Bronchial epithelial cell (primary cell): Measurements from ENCODE around the gene CDK5RAP3. TPM values are rescaled to one million over a fixed set of nuclear protein-coding genes. Genes with fewer than 3 reads are reported as not detected.
A peak's percentile ranks its signal among the peaks of the same experiment; 100 is the strongest.

Experiments used
- DNase-seq: peaks from one replicate; pipeline ENCODE4 v3.0.0-alpha.2; 2010; ENCODE audit warnings: low read depth
- FAIRE-seq: peaks from 2 replicates; lab custom pipeline; 2011; peaks lifted over from hg19 to GRCh38; lab: Jason Lieb, UNC
- H3K27me3 ChIP-seq: 2 replicates; pipeline ENCODE4 v1.5.1; 2011; ENCODE audit warnings: low read length; ENCODE audit not compliant: control insufficient read depth, insufficient read depth
- H3K36me3 ChIP-seq: 2 replicates; pipeline ENCODE4 v1.5.1; 2011; ENCODE audit warnings: low read length; ENCODE audit not compliant: control insufficient read depth, insufficient read depth
- H3K4me3 ChIP-seq: 2 replicates; pipeline ENCODE4 v1.5.1; 2011; ENCODE audit warnings: mild to moderate bottlenecking, low read depth, low read length, control low read depth
- CTCF ChIP-seq: IDR thresholded peaks from 2 replicates; pipeline ENCODE4 v1.5.1; 2011; ENCODE audit warnings: mild to moderate bottlenecking, moderate library complexity, low read length, control low read depth, inconsistent platforms; ENCODE audit not compliant: insufficient read depth, severe bottlenecking
- total RNA-seq: library from RNA; depleted of rRNA; stranded (reverse); fragments of >200 nt; gene quantifications from 2 replicates; pipeline ENCODE4 v1.2.1, GENCODE V29; 2014

Gene CDK5RAP3
- total RNA-seq, 1 donor from 2014 or later, result 89.8 TPM

DNA sequence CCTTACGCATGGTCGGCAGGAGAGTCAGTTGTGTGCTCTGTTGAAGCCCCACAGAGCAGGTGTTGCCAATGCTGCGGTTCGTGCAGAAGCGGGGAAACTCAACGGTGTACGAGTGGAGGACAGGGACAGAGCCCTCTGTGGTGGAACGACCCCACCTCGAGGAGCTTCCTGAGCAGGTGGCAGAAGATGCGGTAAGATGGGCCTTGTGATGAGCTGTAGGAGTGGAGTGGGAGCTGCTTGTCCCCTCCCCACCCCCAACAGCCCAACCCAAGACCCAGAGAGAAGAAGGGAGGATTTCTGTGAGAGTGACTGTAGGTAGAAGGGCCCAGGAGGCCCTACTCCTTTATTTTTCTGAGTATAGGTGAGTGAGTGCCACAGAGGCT, 4.9 kb downstream of the CDK5RAP3 start:
- Histone ChIP-seq H3K4me3 (no peak overlapping the region), H3K36me3 (peaks cover 25% of the 10 kb centered on the region), H3K27me3 (no peaks in the 10 kb centered on the region)
- TF ChIP-seq CTCF, result no peak
- FAIRE-seq, result no peak
- DNase-seq, result no peak

GRCh38 chr17:47978324-47978723, 7.4 kb downstream of the CDK5RAP3 start:
- no peak overlapping the region for H3K4me3 ChIP-seq
- DNase-seq, result peak; percentile 28
- FAIRE-seq, result no peak
- TF ChIP-seq CTCF, result peak; percentile 78
- H3K36me3 ChIP-seq, result peaks cover 25% of the 10 kb centered on the region
- no peaks in the 10 kb centered on the region for H3K27me3 ChIP-seq

DNA sequence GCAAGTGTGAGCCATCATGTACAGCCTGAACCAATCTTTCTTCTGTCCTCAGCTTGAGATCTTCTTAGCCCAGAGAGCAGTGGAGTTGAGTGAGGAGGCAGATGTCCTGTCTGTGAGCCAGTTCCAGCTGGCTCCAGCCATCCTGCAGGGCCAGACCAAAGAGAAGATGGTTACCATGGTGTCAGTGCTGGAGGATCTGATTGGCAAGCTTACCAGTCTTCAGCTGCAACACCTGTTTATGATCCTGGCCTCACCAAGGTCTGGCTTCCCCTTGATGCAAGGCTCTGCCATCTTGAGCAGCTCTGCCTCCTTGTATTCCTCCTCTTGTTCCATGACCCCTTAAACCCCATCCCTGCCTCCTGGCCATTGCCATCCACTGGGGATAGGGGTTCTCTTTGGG, 9.6 kb downstream of the CDK5RAP3 start:
- H3K27me3 ChIP-seq, result no peaks in the 10 kb centered on the region
- no peak overlapping the region for H3K4me3 ChIP-seq
- H3K36me3 ChIP-seq, result peaks cover 15% of the 10 kb centered on the region
- FAIRE-seq (no peak), DNase-seq (no peak)
- TF ChIP-seq CTCF, result no peak

GRCh38 chr17:47981462-47981861, 10.5 kb downstream of the CDK5RAP3 start:
- no peak for TF ChIP-seq CTCF
- H3K36me3 ChIP-seq, result peaks cover 13% of the 10 kb centered on the region
- DNase-seq, result no peak
- H3K27me3 ChIP-seq, result no peaks in the 10 kb centered on the region
- no peak for FAIRE-seq
- no peak overlapping the region for H3K4me3 ChIP-seq

DNA sequence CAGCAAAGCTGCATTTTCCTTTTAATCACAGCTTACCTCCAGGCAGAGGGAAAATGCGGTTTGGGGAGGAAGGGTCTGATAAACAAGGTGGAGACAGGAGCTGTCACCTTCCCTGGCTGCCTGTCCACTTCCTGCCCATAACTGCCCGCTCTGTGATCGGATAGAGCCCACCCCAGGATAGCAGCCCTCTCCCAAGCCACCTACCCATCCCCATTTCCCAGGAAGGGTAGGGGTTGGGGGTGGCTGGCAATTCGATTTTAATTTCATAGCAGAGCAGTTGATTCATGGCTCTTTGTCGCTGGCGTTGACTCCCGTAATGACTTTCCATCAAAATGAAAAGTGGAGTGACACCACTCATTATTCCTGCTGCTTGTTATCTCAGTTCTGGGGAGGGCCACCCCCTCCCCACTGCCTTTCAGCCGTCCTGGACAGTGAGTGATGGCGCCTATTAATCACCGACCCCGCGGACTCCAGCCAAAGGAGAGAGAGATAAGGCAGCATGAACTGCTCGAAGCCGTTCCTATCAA, 11.2 kb downstream of the CDK5RAP3 start:
- no peak overlapping the region for H3K4me3 ChIP-seq
- FAIRE-seq, result no peak
- H3K27me3 ChIP-seq, result no peaks in the 10 kb centered on the region
- DNase-seq, result no peak
- peaks cover 13% of the 10 kb centered on the region for H3K36me3 ChIP-seq
- no peak for TF ChIP-seq CTCF
